Measurements from ENCODE around the gene PAXX. TPM values are rescaled to one million over a fixed set of nuclear protein-coding genes. Genes with fewer than 3 reads are reported as not detected.

Gene PAXX
- total and polyA plus RNA-seq, 12 donors, result 12.7 to 131 (median 17.1) TPM

GRCh38 chr9:136962701-136963248 lies 29.4 kb upstream of the PAXX start:
- Histone ChIP-seq H3K4me1 (peaks cover 3 to 48% (median 22%) of the 10 kb centered on the region in 9 donors), H3K27ac (no peak overlapping the region), H3K4me3 (no peak overlapping the region), H3K36me3 (no peaks in the 10 kb centered on the region), H3K27me3 (no peaks in the 10 kb centered on the region), H3K9me3 (no peaks in the 10 kb centered on the region)
- ATAC-seq, result no peak
- WGBS, 2 donors, result 84 to 86% methylated on average over 11 of the region's 11 CpGs
- intact Hi-C loops (cut with DNase I), result no loop called here
- no peak for TF ChIP-seq CTCF (IDR thresholded peaks at IDR 0.05)
- DNase-seq, result no peak

- WGBS, 2 donors, result 84 to 87% methylated on average over 15 of the region's 15 CpGs
- intact Hi-C loops (cut with DNase I), result no loop called here
These were observed 28.9 kb upstream of the PAXX start for GRCh38 chr9:136963341-136963740.

GRCh38 chr9:136963751-136964150 lies 28.5 kb upstream of the PAXX start:
- TF ChIP-seq CTCF (IDR thresholded peaks at IDR 0.05), result no peak
- no peak overlapping the region for H3K27ac ChIP-seq
- H3K27me3 ChIP-seq, result no peaks in the 10 kb centered on the region
- intact Hi-C loops (cut with DNase I), result no loop called here
- ATAC-seq (no peak), DNase-seq (no peak)
- H3K36me3 ChIP-seq, result no peaks in the 10 kb centered on the region
- WGBS, 2 donors, result 89 to 90% methylated on average over 12 of the region's 12 CpGs
- no peak overlapping the region for H3K4me3 ChIP-seq
- no peaks in the 10 kb centered on the region for H3K9me3 ChIP-seq
- H3K4me1 ChIP-seq, result peaks cover 3 to 48% (median 22%) of the 10 kb centered on the region in 9 donors

More at GRCh38 chr9:136963341-136963740, 28.9 kb upstream of the PAXX start:
- Histone ChIP-seq H3K27me3 (no peaks in the 10 kb centered on the region), H3K4me1 (peaks cover 3 to 48% (median 22%) of the 10 kb centered on the region in 9 donors), H3K27ac (no peak overlapping the region), H3K36me3 (no peaks in the 10 kb centered on the region), H3K9me3 (no peaks in the 10 kb centered on the region), H3K4me3 (no peak overlapping the region)
- ATAC-seq (no peak), DNase-seq (no peak)
- TF ChIP-seq CTCF (IDR thresholded peaks at IDR 0.05), result no peak

- H3K9me3 ChIP-seq, result no peaks in the 10 kb centered on the region
- ATAC-seq (peak in 1 of 8 donors; percentile 31), DNase-seq (no peak)
- peaks cover 3 to 48% (median 22%) of the 10 kb centered on the region in 9 donors for H3K4me1 ChIP-seq
- no peak overlapping the region for H3K4me3 ChIP-seq
- no peak for TF ChIP-seq CTCF (IDR thresholded peaks at IDR 0.05)
- no peaks in the 10 kb centered on the region for H3K36me3 ChIP-seq
- no peaks in the 10 kb centered on the region for H3K27me3 ChIP-seq
- no peak overlapping the region for H3K27ac ChIP-seq
- WGBS, 2 donors, result 68 to 80% methylated on average over 22 of the region's 22 CpGs
- intact Hi-C loops (cut with DNase I), result no loop called here
These were observed 28.0 kb upstream of the PAXX start for GRCh38 chr9:136964171-136964689.

All from heart right ventricle (tissue), 16 donors.